ENCODE results near the gene SLC41A1. TPM values are rescaled to one million over a fixed set of nuclear protein-coding genes. Genes with fewer than 3 reads are reported as not detected.

The SLC41A1 gene
- total and polyA plus RNA-seq, 2 experiments from 2014 or later: 11.8 to 30.0 TPM

DNA sequence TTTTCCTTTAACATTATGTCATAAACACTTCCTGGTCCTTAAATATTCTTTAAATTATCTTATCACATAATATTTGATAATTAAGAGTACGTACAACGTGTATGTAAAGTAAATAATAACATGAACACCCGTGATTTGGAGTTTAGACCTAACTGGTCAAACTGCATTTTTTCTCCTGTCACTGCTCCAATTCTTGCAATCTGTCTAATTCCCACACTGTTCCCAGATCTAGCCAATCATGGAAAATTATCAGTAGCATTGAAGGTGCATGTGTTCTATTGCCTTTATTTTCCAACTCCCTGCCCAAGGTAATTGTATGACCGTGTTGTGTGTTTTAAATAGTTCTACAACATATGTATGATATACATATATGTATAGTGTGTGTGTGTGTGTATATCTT is 39.0 kb upstream of the SLC41A1 start:
- H4K20me1 ChIP-seq (replicated peaks; ENCODE audit: insufficient read depth): no peaks in the 10 kb centered on the region
- no peak overlapping the region for H3K27ac ChIP-seq (ENCODE audit: low read depth)
- TF ChIP-seq, protein P1, sequence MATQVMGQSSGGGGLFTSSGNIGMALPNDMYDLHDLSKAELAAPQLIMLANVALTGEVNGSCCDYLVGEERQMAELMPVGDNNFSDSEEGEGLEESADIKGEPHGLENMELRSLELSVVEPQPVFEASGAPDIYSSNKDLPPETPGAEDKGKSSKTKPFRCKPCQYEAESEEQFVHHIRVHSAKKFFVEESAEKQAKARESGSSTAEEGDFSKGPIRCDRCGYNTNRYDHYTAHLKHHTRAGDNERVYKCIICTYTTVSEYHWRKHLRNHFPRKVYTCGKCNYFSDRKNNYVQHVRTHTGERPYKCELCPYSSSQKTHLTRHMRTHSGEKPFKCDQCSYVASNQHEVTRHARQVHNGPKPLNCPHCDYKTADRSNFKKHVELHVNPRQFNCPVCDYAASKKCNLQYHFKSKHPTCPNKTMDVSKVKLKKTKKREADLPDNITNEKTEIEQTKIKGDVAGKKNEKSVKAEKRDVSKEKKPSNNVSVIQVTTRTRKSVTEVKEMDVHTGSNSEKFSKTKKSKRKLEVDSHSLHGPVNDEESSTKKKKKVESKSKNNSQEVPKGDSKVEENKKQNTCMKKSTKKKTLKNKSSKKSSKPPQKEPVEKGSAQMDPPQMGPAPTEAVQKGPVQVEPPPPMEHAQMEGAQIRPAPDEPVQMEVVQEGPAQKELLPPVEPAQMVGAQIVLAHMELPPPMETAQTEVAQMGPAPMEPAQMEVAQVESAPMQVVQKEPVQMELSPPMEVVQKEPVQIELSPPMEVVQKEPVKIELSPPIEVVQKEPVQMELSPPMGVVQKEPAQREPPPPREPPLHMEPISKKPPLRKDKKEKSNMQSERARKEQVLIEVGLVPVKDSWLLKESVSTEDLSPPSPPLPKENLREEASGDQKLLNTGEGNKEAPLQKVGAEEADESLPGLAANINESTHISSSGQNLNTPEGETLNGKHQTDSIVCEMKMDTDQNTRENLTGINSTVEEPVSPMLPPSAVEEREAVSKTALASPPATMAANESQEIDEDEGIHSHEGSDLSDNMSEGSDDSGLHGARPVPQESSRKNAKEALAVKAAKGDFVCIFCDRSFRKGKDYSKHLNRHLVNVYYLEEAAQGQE (IDR thresholded peaks at IDR 0.05; ENCODE audit: unreplicated experiment): no peak
- TF ChIP-seq EZH2 (IDR thresholded peaks at IDR 0.05; ENCODE audit: low read depth, unreplicated experiment): no peak
- TF ChIP-seq POLR2AphosphoS5 (IDR thresholded peaks at IDR 0.05; ENCODE audit: low read depth): no peak
- no peak for TF ChIP-seq EZH2phosphoT487 (IDR thresholded peaks at IDR 0.05; ENCODE audit: unreplicated experiment)
- TF ChIP-seq, protein P2, sequence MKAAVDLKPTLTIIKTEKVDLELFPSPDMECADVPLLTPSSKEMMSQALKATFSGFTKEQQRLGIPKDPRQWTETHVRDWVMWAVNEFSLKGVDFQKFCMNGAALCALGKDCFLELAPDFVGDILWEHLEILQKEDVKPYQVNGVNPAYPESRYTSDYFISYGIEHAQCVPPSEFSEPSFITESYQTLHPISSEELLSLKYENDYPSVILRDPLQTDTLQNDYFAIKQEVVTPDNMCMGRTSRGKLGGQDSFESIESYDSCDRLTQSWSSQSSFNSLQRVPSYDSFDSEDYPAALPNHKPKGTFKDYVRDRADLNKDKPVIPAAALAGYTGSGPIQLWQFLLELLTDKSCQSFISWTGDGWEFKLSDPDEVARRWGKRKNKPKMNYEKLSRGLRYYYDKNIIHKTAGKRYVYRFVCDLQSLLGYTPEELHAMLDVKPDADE (IDR thresholded peaks at IDR 0.05): no peak
- no peak for TF ChIP-seq NANOG (IDR thresholded peaks at IDR 0.05; ENCODE audit: borderline replicate concordance)
- TF ChIP-seq, protein P3, sequence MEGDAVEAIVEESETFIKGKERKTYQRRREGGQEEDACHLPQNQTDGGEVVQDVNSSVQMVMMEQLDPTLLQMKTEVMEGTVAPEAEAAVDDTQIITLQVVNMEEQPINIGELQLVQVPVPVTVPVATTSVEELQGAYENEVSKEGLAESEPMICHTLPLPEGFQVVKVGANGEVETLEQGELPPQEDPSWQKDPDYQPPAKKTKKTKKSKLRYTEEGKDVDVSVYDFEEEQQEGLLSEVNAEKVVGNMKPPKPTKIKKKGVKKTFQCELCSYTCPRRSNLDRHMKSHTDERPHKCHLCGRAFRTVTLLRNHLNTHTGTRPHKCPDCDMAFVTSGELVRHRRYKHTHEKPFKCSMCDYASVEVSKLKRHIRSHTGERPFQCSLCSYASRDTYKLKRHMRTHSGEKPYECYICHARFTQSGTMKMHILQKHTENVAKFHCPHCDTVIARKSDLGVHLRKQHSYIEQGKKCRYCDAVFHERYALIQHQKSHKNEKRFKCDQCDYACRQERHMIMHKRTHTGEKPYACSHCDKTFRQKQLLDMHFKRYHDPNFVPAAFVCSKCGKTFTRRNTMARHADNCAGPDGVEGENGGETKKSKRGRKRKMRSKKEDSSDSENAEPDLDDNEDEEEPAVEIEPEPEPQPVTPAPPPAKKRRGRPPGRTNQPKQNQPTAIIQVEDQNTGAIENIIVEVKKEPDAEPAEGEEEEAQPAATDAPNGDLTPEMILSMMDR (conservative IDR thresholded peaks at IDR 0.05; ENCODE audit: low read depth in 2 of 2): no peak
- no peak for TF ChIP-seq JUNB (IDR thresholded peaks at IDR 0.05; ENCODE audit: unreplicated experiment)
- no peak for TF ChIP-seq STAT1 (IDR thresholded peaks at IDR 0.05; ENCODE audit: unreplicated experiment)
- TF ChIP-seq ZNF114 (CRISPR knock-in tag; IDR thresholded peaks at IDR 0.05): no peak
- TF ChIP-seq, protein P4, sequence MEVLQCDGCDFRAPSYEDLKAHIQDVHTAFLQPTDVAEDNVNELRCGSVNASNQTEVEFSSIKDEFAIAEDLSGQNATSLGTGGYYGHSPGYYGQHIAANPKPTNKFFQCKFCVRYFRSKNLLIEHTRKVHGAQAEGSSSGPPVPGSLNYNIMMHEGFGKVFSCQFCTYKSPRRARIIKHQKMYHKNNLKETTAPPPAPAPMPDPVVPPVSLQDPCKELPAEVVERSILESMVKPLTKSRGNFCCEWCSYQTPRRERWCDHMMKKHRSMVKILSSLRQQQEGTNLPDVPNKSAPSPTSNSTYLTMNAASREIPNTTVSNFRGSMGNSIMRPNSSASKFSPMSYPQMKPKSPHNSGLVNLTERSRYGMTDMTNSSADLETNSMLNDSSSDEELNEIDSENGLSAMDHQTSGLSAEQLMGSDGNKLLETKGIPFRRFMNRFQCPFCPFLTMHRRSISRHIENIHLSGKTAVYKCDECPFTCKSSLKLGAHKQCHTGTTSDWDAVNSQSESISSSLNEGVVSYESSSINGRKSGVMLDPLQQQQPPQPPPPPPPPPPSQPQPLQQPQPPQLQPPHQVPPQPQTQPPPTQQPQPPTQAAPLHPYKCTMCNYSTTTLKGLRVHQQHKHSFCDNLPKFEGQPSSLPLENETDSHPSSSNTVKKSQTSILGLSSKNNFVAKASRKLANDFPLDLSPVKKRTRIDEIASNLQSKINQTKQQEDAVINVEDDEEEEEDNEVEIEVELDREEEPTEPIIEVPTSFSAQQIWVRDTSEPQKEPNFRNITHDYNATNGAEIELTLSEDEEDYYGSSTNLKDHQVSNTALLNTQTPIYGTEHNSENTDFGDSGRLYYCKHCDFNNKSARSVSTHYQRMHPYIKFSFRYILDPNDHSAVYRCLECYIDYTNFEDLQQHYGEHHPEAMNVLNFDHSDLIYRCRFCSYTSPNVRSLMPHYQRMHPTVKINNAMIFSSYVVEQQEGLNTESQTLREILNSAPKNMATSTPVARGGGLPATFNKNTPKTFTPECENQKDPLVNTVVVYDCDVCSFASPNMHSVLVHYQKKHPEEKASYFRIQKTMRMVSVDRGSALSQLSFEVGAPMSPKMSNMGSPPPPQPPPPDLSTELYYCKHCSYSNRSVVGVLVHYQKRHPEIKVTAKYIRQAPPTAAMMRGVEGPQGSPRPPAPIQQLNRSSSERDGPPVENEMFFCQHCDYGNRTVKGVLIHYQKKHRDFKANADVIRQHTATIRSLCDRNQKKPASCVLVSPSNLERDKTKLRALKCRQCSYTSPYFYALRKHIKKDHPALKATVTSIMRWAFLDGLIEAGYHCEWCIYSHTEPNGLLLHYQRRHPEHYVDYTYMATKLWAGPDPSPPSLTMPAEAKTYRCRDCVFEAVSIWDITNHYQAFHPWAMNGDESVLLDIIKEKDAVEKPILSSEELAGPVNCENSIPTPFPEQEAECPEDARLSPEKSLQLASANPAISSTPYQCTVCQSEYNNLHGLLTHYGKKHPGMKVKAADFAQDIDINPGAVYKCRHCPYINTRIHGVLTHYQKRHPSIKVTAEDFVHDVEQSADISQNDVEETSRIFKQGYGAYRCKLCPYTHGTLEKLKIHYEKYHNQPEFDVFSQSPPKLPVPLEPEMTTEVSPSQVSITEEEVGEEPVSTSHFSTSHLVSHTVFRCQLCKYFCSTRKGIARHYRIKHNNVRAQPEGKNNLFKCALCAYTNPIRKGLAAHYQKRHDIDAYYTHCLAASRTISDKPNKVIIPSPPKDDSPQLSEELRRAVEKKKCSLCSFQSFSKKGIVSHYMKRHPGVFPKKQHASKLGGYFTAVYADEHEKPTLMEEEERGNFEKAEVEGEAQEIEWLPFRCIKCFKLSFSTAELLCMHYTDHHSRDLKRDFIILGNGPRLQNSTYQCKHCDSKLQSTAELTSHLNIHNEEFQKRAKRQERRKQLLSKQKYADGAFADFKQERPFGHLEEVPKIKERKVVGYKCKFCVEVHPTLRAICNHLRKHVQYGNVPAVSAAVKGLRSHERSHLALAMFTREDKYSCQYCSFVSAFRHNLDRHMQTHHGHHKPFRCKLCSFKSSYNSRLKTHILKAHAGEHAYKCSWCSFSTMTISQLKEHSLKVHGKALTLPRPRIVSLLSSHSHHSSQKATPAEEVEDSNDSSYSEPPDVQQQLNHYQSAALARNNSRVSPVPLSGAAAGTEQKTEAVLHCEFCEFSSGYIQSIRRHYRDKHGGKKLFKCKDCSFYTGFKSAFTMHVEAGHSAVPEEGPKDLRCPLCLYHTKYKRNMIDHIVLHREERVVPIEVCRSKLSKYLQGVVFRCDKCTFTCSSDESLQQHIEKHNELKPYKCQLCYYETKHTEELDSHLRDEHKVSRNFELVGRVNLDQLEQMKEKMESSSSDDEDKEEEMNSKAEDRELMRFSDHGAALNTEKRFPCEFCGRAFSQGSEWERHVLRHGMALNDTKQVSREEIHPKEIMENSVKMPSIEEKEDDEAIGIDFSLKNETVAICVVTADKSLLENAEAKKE (CRISPR knock-in tag; IDR thresholded peaks at IDR 0.05): no peak
- TF ChIP-seq CREB1 (CRISPR knock-in tag; IDR thresholded peaks at IDR 0.05; ENCODE audit: low read depth): no peak
- no peak for TF ChIP-seq ZNF331 (CRISPR knock-in tag; IDR thresholded peaks at IDR 0.05; ENCODE audit: low read depth)
- Mint-ChIP-seq H3K4me1 (peaks cover 4% of the 10 kb centered on the region; the same call in 2 of the 3 replicates), H3K36me3 (ENCODE audit: low read depth) (no peaks in the 10 kb centered on the region), H3K27ac (no peak overlapping the region), H3K4me3 (no peak overlapping the region), H3K9me3 (peaks cover 3% of the 10 kb centered on the region; the same call in 2 of the 3 replicates), H3K27me3 (ENCODE audit: insufficient read depth, low read depth, poor library complexity) (peaks cover 24% of the 10 kb centered on the region)
- H3K4me2 ChIP-seq: no peak overlapping the region
- H3K9me2 ChIP-seq (ENCODE audit: insufficient read depth): no peaks in the 10 kb centered on the region
- no peak overlapping the region for H3K4me3 ChIP-seq
- DNase-seq (ENCODE audit: low spot score) (no peak), ATAC-seq (no peak)
- H3F3A ChIP-seq (replicated peaks; ENCODE audit: low read depth): no peaks in the 10 kb centered on the region
- no peaks in the 10 kb centered on the region for H3K79me2 ChIP-seq (replicated peaks; ENCODE audit: insufficient read depth)
- H2AFZ ChIP-seq: no peak overlapping the region
- peaks cover 25% of the 10 kb centered on the region for H3K27me3 ChIP-seq (ENCODE audit: insufficient read depth)
- H3K36me3 ChIP-seq (ENCODE audit: insufficient read depth): no peaks in the 10 kb centered on the region
- H3K4me1 ChIP-seq (ENCODE audit: insufficient read depth): 0 out of 2 replicates have a peak, but pooled peaks cover 4% of the 10 kb centered on the region
